Measurements from ENCODE around the gene MRPS17.

The MRPS17 gene

DNA sequence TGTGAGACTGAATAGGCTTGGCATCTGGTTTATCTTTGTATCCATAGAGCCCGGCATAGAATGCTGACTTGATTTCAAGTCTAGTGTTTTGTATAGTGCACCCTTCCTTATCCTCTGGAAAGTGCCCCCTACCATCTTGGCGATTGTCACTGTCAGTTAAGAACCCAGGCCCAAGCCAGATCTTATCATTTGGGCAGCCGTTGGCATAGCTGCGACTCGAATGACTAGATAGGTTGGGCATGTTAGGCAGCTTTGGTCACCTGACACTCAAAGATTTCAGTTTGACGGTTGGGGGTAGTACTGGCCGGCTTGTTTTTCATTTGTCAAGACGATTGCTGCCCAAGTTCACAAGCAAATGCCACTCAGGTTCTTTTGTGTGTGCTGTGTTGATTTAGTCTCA, 19.3 kb downstream of the MRPS17 start:
- Histone ChIP-seq H3K4me3 (ENCODE audit: low read length) (no peak overlapping the region), H3K27me3 (ENCODE audit: insufficient read depth, low read length) (no peaks in the 10 kb centered on the region), H3K9me3 (ENCODE audit: insufficient read depth, low read depth, low read length) (no peaks in the 10 kb centered on the region), H3K27ac (ENCODE audit: low read depth, low read length) (no peak overlapping the region), H3K36me3 (ENCODE audit: insufficient read depth, low read length) (0 out of 2 replicates have a peak, but pooled peaks cover 2% of the 10 kb centered on the region), H3K9ac (ENCODE audit: low read depth, low read length) (no peak overlapping the region), H3K4me1 (ENCODE audit: insufficient read depth, low read length) (peaks cover 5% of the 10 kb centered on the region; the same call in 1 of the 2 replicates)
- WGBS, result 84% methylated on average over 8 of the region's 8 CpGs

GRCh38 chr7:55973747-55974250, 22.1 kb downstream of the MRPS17 start:
- Histone ChIP-seq H3K4me3 (ENCODE audit: low read length) (no peak overlapping the region), H3K27me3 (ENCODE audit: insufficient read depth, low read length) (no peaks in the 10 kb centered on the region), H3K9me3 (ENCODE audit: insufficient read depth, low read depth, low read length) (no peaks in the 10 kb centered on the region), H3K9ac (ENCODE audit: low read depth, low read length) (no peak overlapping the region), H3K36me3 (ENCODE audit: insufficient read depth, low read length) (peaks cover 13% of the 10 kb centered on the region), H3K27ac (ENCODE audit: low read depth, low read length) (no peak overlapping the region), H3K4me1 (ENCODE audit: insufficient read depth, low read length) (peaks cover 5% of the 10 kb centered on the region; the same call in 1 of the 2 replicates)
- WGBS, result 95% methylated on average over 6 of the region's 7 CpGs

- Histone ChIP-seq H3K9me3 (ENCODE audit: insufficient read depth, low read depth, low read length) (no peaks in the 10 kb centered on the region), H3K27ac (ENCODE audit: low read depth, low read length) (no peak overlapping the region), H3K4me1 (ENCODE audit: insufficient read depth, low read length) (peaks cover 2% of the 10 kb centered on the region; the same call in 1 of the 2 replicates), H3K27me3 (ENCODE audit: insufficient read depth, low read length) (no peaks in the 10 kb centered on the region), H3K9ac (ENCODE audit: low read depth, low read length) (no peak overlapping the region), H3K4me3 (ENCODE audit: low read length) (no peak overlapping the region), H3K36me3 (ENCODE audit: insufficient read depth, low read length) (peaks cover 35% of the 10 kb centered on the region)
- WGBS, result 96% methylated on average over 7 of the region's 7 CpGs
These were observed 24.4 kb downstream of the MRPS17 start for GRCh38 chr7:55975988-55976633.

GRCh38 chr7:55977831-55978230, 26.2 kb downstream of the MRPS17 start:
- no peak overlapping the region for H3K4me3 ChIP-seq (ENCODE audit: low read length)
- 96% methylated on average over 4 of the region's 4 CpGs for WGBS
- H3K9ac ChIP-seq (ENCODE audit: low read depth, low read length), result no peak overlapping the region
- H3K9me3 ChIP-seq (ENCODE audit: insufficient read depth, low read depth, low read length), result no peaks in the 10 kb centered on the region
- no peaks in the 10 kb centered on the region for H3K4me1 ChIP-seq (ENCODE audit: insufficient read depth, low read length)
- H3K27me3 ChIP-seq (ENCODE audit: insufficient read depth, low read length), result no peaks in the 10 kb centered on the region
- H3K36me3 ChIP-seq (ENCODE audit: insufficient read depth, low read length), result peaks cover 49% of the 10 kb centered on the region
- H3K27ac ChIP-seq (ENCODE audit: low read depth, low read length), result no peak overlapping the region

DNA sequence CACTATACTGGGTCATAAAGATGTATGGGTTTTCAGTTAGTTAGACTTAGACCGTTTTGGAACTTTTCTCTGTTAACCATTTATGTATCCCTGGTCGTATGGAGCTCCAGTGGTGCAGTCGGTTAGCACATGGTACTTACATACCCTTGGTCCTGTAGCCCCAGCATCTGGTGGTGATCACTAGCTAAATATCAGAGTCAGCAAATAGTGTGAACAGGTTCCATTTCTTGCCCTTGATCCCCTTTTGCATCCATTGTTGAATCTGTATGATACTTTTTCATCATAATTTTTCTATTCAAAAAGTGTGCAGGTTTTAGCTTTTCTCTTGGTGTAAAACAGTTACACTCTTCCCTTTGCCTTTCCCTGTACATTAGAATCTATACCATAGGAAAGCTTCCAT, 28.6 kb downstream of the MRPS17 start:
- WGBS, result 93% methylated on average over 3 of the region's 3 CpGs
- H3K9me3 ChIP-seq (ENCODE audit: insufficient read depth, low read depth, low read length), result no peaks in the 10 kb centered on the region
- peaks cover 73% of the 10 kb centered on the region for H3K36me3 ChIP-seq (ENCODE audit: insufficient read depth, low read length)
- no peak overlapping the region for H3K4me3 ChIP-seq (ENCODE audit: low read length)
- no peaks in the 10 kb centered on the region for H3K4me1 ChIP-seq (ENCODE audit: insufficient read depth, low read length)
- no peak overlapping the region for H3K9ac ChIP-seq (ENCODE audit: low read depth, low read length)
- H3K27me3 ChIP-seq (ENCODE audit: insufficient read depth, low read length), result no peaks in the 10 kb centered on the region
- no peak overlapping the region for H3K27ac ChIP-seq (ENCODE audit: low read depth, low read length)

GRCh38 chr7:55983537-55983936, 31.9 kb downstream of the MRPS17 start:
- WGBS, result 100% methylated on average over 3 of the region's 3 CpGs
- H3K27ac ChIP-seq (ENCODE audit: low read depth, low read length), result no peak overlapping the region

DNA sequence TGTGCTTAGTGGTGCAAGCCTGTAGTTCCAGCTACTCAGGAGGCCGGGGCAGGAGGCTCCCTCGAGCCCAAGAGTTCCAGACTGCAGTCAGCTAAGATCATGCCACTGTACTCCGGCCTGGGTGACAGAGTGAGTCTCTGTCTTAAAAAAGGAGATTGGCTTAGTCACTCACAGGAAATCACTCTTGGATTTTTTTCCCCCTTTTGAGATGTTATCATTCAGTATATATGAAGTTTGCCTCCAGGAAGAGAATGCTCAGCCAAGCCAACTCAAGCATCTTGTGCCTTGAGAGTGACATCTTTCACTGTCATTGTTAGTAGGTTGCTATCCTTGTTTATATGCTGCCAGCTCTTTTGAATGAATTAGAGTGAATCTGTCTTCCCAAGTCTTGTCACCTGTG, 40.7 kb downstream of the MRPS17 start:
- H3K4me3 ChIP-seq (ENCODE audit: low read length), result no peak overlapping the region
- no peak overlapping the region for H3K27ac ChIP-seq (ENCODE audit: low read depth, low read length)
- H3K4me1 ChIP-seq (ENCODE audit: insufficient read depth, low read length), result no peaks in the 10 kb centered on the region
- WGBS, result 64% methylated on average over 3 of the region's 3 CpGs
- no peak overlapping the region for H3K9ac ChIP-seq (ENCODE audit: low read depth, low read length)
- peaks cover 37% of the 10 kb centered on the region for H3K36me3 ChIP-seq (ENCODE audit: insufficient read depth, low read length)
- no peaks in the 10 kb centered on the region for H3K27me3 ChIP-seq (ENCODE audit: insufficient read depth, low read length)
- no peaks in the 10 kb centered on the region for H3K9me3 ChIP-seq (ENCODE audit: insufficient read depth, low read depth, low read length)

More at GRCh38 chr7:55983537-55983936, 31.9 kb downstream of the MRPS17 start:
- Histone ChIP-seq H3K4me3 (ENCODE audit: low read length) (no peak overlapping the region), H3K9ac (ENCODE audit: low read depth, low read length) (no peak overlapping the region), H3K27me3 (ENCODE audit: insufficient read depth, low read length) (no peaks in the 10 kb centered on the region), H3K36me3 (ENCODE audit: insufficient read depth, low read length) (peaks cover 81% of the 10 kb centered on the region), H3K9me3 (ENCODE audit: insufficient read depth, low read depth, low read length) (no peaks in the 10 kb centered on the region), H3K4me1 (ENCODE audit: insufficient read depth, low read length) (no peaks in the 10 kb centered on the region)

GRCh38 chr7:55996856-55997500, 45.3 kb downstream of the MRPS17 start:
- Histone ChIP-seq H3K36me3 (ENCODE audit: insufficient read depth, low read length) (peaks cover 51% of the 10 kb centered on the region), H3K9me3 (ENCODE audit: insufficient read depth, low read depth, low read length) (no peaks in the 10 kb centered on the region), H3K27me3 (ENCODE audit: insufficient read depth, low read length) (no peaks in the 10 kb centered on the region), H3K4me1 (ENCODE audit: insufficient read depth, low read length) (no peaks in the 10 kb centered on the region), H3K4me3 (ENCODE audit: low read length) (no peak overlapping the region), H3K9ac (ENCODE audit: low read depth, low read length) (no peak overlapping the region), H3K27ac (ENCODE audit: low read depth, low read length) (no peak overlapping the region)
- 91% methylated on average over 8 of the region's 8 CpGs for WGBS

DNA sequence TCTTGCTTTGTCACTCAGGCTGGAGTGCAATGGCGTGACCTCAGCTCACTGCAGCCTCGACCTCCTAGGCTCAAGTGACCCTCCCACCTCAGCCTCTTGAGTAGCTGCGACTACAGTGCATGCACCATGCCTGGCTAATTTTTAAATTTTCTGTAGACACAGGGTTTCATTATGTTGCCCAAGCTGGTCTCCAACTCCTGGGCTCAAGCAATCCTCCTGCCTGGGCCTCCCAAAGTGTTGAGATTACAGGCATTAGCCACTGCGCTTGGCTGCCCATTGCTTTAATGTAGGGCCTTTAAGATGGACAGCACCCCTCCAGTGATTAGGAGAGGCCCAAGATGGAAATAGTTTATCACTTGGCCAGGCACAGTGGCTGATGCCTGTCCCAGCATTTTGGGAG, 52.1 kb downstream of the MRPS17 start:
- Histone ChIP-seq H3K27me3 (ENCODE audit: insufficient read depth, low read length) (no peaks in the 10 kb centered on the region), H3K36me3 (ENCODE audit: insufficient read depth, low read length) (peaks cover 13% of the 10 kb centered on the region), H3K9me3 (ENCODE audit: insufficient read depth, low read depth, low read length) (no peaks in the 10 kb centered on the region), H3K4me1 (ENCODE audit: insufficient read depth, low read length) (no peaks in the 10 kb centered on the region), H3K9ac (ENCODE audit: low read depth, low read length) (no peak overlapping the region), H3K27ac (ENCODE audit: low read depth, low read length) (no peak overlapping the region), H3K4me3 (ENCODE audit: low read length) (no peak overlapping the region)
- WGBS, result 93% methylated on average over 4 of the region's 4 CpGs
